Measurements from ENCODE around the gene TP53I13.

TP53I13 gene

DNA sequence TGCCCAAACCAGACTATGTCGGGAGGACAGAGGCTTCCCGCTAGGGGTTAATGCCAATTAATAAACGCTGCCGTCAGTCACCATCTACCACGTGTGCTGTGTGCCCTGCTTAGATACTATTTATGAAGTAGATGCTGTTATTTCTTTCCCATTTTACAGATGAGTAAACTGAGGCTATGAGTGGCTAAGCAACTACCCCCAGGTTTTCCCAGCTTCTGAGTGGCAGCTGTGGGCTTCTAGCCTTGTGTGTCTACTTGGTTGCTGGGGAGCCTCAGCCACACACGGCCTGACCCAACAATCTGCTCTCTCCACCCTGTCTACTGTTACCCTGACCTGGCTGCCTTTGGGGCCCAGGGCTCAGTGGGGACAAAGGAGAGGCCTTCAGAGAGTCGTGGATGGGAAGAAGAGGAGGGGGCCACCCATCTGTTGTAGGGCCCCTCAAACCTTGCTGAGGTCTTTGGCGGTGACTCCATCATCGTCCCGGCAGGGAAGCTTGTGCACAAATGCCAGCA is 13.8 kb downstream of the TP53I13 start:
- no peak for DNase-seq

- no peak for DNase-seq
These were observed 14.3 kb downstream of the TP53I13 start for GRCh38 chr17:29582772-29583171.

GRCh38 chr17:29583324-29584248 is 15.1 kb downstream of the TP53I13 start:
- DNase-seq, result no peak

DNA sequence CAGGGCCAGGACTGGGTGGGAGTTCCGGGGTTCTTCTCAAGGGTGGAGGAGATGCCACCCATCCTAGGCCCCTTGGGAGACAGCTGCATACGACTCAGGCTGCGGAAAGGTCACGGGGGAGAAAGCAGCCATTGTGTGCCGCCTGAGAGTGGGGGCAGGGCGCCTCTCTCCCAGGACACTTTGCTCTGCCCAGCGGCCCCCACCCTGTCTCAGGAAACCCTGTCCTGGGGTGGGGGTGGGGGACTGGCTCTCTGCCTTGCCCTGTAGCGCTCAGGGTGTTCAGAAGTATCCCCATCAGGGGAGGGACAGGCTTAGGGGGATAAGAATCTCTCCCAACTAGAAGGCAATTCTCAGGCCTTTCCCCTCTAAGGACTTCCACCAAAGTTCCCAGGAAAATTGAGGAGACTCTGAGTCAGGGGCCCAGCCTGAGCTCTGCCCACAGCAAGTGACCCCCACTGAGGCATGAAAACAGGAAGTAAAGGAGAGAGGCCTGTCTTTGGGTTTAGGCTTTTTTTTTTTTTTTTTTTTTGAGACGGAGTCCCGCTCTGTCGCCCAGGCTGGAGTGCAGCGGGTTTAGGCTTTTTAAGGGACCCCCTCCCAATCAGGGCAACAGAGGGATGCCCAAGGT is 16.1 kb downstream of the TP53I13 start:
- no peak for DNase-seq

DNA sequence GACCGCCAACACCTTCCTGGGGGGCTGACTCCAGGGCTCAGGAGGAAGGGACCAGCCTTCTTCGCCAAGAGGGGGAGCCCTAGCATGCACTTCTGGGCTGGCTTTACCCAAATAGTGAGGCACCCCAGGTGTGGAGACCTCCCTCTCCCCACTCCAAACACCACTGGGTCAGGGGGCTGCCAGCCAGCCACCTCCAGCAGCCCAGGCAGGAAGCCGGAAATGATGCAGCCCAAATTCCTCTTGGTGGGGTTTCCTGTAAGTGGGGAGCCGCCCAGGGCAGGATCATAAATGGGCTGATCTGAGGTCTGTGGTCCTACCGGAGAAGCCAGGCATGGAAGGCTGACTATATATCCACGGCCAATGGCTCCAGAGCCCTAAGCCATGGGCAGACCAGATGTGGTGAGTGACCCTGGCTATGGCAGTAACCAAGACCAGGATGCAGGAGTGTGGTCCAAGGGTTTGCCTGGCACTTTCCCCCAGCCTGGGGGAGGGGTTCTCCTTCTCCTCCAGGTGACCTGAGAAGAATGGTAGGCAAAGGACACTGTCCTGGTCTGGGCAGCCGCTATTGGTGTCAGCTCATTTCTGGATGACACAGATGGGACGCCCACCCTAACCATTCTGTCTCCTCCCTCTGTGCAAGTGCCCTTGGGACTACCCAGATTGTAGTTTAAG is 16.7 kb downstream of the TP53I13 start:
- no peak for DNase-seq

DNA sequence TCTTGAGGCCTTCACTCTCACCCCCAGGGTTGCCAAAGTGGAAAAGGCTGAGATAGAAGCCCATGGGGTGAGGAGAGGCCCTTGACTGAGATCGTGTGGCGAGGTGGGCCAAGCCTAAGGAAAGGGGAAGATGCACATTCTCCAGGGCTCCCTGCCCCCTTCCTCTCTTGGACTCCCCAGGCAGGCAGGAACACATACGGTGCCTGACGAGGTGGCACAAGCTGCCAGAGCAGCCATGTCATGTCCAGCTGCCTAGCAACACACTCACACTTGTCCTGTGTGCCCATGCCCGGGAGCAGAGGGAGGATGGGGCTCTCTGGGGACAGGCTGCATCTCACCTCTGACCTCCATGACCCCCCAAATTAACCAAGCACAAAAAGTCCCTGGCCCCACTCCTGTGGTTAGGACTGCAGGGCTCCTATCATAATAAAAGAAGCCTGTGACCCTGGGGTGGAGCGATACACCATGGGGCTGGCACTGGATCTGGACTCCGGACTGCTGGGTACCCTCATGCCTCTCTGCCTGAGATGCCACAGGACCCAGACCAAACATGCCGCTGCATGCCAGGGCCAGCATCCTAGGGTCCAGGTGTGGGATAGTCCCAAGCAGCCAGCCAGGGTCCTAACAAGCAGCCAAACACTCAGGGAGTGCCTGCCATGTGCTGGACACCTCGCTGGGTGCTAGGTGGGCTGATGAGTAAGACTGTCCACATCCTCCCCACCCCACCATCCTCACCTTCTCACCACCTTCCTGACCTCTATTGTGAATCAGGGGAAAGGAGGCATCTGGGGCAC is 18.4 kb downstream of the TP53I13 start:
- DNase-seq, result no peak

DNA sequence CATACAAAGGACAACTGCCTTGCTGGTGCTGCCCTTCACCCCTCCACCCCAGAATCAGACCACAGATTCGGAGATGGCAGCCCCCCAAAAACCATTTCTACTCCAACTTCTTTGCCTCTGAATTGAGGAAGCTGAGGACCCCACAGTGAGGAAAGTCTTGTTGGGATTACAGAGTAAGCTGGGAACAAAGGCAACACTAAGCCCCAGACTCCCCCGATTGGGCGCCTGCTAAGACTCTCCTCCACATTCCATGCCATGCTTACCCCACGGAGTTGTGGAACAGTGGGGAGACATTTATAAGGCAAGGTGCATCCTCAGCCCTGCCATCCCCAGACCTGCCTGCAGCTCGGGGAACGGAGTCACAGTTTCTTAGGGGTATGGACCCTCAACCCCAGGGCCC is 19.1 kb downstream of the TP53I13 start:
- DNase-seq, result no peak

DNA sequence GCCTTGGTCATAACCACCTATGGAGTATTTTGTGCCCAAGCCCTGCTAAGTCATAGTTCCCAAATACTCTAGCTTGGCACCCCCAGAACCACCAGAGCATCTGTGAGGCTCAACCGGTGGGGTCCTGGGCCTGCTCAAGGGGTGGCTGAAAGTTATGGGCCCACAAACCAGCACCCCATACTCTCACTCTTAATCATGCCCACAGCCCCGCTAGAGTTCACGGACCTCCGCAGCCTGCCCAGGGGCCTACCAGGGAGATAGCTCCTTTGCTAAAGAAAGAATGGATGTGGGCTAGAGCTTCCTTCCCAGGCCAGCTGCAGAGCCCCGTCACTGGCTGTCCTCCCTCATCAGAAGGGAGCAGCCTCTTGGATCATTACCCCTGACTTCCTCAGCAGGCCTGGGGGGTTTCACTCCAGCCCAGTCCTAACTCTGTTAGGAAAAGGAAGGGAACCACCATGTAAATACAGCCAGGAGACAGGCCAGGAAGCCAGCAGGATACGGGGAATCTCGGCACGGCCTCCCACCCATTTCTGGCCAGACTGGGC is 19.6 kb downstream of the TP53I13 start:
- DNase-seq, result no peak

DNA sequence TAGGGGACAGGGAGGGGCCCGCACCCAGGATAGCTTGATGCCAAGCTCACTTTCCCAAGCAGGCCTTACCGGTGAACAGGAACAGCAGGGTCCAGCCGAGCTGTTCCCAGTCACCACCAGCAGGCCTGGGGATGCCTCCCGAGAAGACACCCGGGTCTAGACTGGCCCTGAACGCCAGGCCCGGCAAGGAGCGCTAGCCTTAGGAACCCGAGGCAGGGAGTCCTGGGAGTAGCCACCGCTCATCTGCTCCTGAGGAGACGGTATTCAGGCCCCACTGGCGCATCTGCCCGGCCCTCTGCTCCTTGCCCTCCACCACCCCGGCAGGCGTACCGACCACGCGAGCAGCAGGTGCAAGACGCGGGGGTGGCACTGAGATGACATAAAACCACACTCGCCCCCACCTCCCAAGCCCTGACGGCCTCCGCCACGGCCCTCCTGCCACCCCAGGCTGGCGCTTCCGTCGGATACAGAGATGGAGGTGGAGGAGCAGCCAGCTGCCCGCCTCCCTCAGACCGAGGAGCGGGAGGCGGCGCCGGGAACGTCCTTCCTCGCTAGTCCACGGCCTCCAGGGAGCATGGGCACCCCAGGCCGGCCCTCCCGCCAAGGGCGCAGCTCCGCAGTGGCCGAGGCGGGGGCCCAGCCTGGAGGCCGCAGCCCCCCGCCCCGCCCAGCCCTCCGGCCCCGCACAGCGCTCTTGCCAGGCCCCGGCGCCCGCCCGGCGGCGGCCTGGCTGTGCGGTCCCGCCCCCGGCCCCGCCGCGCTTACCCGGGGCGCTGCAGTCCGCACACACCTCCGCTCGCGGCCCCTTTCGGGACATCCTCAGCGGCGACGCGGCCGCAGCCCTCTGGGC is 20.3 kb downstream of the TP53I13 start:
- no peak for DNase-seq

DNA sequence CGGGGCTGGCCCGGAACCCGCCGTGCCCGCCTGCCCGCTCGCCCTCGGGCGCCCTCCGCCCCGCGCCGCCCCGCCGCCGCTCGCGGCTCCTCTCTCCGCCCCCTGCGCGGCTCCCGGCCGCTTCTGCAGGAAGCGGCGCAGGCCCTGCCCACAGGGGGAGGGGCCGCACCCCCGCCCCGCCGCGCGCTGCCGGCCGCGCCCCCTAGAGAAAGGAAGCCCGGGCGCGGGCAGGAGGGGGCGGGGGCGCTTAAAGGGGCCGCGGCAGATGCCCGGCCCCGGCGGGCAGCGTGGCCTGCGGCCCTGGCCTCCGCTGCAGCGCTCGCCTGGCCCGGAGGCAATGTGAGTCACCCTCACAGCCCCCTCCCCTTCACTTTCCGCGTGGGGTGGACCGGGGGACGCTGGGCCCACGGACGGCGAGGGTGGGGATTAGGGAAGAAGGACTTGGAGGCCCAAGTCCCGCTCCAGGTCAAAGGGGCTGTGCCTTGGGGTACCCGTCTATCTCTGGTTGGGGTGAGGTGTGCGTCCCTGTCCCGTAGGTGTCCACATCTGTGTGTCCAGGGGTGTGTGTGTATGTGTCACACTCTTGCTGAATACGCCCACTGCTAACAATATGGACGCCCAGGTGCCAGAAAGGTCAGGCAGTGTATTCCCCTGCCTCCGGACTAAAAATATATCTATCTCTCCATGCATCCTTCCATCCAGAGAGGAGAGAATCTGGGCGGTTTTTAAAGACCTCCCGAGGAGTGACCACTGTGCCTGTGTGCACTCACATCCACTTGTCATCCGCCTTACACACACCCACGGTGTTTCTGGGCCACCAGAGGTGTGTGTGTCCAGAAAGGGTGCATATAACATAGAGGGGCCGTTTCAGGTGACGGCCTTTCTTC is 21.3 kb downstream of the TP53I13 start, which contains the start of gene GIT1:
Gene GIT1 (minus strand): TSS at position 125 of the 887 bp plus-strand sequence. CDS start 270 bp downstream, outside the sequence.
- peak; percentile 39 for DNase-seq

DNA sequence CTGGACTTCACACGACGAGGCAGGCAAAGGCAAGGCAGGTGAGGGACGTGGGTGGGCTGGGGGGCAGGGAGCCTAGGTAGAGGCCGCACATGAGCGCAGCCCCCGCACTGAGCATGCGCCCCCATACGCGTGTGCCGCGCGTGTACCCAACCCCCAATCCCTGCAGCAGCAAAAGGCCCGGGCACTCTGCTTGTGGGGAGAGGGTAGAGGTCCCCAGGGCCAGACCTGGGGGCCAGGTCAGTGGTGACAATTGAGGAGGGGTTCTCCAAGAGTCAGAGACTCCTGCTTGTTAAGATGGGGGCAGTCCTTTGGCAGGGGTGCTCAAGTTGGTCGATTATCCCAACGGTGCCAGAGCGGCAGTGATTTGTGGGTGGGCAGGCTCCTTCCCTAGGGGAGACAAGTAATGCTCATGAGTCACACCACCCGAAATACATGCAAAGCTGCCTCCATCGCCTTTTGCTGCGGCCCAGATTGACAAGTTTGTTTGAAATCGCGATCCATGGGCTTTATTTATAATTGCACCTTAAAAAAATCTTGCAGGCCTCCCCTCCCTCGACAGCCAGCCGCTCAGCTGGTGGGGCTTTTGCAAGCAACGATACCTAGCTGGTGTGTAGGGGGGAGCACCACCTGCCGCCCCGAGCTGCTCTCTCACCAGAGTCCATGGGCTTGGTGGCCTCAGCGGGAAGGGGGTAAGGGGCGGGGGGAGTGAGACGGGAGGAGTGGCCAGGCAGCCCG is 22.1 kb downstream of the TP53I13 start:
- peak; percentile 19 for DNase-seq

DNA sequence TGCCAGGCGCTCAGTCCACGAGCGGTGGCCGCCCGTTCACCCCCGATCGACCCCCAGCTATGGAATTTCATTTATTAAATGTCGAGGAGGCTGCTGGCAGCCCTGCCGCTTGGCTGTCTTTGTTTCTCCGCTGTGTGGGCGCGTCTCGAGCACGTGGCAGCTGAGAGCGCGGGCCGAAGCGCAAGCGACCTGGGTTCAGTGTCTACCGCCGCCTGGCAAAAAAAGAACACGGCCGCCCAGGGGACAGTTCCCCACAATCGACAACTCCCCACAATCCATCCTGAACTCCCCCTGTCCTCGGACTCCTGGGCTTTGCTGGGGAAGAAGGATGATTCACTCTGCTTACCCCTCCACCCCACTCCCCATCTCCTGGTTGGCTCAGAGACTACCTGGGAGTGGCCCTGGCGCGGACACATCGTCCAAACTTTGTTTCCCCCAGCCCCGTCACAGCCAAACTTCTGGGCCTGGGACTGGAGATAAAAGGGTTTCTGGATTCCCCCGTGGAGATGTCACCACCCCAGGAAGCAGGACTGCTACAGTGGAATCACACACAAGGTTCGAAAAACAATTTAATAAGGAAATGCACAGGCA is 22.7 kb downstream of the TP53I13 start:
- DNase-seq, result no peak

DNA sequence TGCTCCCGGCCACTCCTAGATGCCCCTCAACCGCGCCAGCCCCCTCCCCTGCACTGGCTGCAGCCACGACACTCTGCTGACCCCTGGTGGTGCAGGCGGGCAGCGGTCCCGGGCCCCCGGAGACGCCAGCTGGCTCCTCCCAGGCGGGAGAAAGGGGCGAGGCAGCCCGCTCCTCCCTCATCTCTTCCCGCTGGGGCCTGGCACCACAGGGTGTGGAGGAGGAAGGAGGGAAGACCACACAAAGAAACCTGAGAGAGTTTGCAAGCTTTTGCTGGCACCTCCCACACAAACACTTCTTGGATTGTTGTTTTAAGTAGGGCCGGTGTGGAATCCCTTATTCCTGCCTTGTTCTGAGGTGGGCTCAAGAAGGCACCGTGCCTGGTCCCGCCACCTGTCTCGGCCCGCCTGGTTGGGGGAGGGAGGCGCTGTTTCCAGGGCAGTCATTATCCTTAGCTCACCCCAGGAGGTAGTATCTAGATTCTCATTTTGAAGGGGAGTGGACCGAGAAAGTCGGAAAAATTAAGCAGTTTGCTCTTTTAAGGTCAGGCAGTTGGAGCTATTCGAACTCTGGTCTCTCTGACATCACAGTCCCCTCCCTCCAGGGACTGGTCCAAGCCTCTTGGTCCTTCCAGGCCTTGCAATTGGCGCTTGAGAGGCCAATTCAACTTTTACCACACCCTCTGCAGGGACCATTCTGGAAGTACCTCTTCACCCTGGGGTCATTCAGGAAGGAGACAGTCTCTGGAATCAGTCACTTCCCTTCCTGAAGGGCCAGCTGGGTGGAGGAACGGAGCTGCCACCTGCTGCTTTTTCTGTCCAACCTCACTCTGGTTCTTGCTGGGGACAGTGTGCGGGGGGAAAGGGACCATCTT is 23.5 kb downstream of the TP53I13 start:
- DNase-seq, result peak; percentile 78

DNA sequence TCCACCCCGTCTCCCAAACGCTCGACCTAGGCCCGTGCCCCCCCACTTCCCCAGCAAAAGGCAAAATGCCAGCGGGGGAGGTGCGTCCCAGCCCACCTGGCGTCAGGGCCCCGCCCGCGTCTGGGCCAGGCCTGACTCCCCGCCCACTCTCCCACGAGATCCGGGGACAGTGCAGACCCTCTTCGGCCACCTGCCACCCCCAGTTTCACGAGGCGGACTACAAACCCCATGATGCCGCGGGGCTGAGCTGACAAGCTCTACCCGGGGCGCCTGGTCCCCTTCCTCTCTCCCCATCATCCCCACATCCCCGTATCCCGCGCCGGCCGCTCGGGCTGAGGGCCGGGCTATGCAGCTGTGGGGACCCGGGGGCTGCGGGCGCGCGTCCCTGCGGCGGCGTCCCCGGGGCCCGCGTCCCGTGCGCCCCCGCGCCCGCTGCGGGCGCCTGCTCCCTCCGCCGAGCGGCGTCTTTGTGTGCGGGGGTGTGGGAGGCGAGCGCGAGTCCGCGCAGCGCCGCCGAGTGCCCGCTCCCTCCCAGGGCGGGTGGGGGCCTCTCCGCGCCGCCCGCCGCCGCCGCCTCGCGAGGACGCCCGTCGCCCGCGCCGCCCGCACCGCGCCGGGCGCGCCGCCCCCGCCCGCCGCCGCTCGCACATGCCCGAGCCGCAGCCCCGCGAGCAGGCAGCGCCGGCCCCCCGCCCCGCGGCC is 24.5 kb downstream of the TP53I13 start, which contains the start of gene ANKRD13B:
Gene ANKRD13B (plus strand): TSS at position 283 of the 702 bp plus-strand sequence. CDS start 490 bp downstream, outside the sequence.
- DNase-seq, result no peak

GRCh38 chr17:29593591-29594518 is 25.4 kb downstream of the TP53I13 start:
- no peak for DNase-seq

DNA sequence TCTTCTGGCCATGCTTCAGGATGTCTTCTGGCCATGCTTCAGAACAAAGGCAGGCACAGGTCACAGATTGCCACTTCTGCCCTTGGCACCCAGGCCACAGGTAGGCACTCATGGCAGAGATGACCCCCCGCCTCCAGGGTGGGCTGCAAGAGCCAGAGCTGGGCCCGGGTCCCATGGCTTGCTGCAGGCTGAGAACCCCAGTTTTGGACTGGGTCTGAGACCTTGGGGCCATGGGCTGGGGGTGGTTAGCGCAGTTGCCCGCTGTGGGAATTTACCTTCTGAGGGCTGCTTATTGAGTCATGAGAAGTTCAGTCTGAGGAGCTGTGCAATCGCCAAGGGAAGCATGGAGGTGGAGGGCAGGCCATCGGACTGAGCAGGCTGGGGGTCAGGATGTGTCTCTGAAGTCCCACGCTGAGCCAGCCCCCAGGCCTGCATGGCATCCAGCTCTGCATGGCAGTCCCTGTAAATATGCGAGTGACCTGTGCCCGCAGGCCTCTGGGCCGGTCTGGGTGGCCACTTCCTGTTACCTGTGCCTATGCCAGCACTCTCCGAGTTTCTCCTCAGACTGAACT is 26.1 kb downstream of the TP53I13 start:
- DNase-seq, result no peak

All from NCI-H2227 treated with DMSO at 0.1 percent for 48 hours (cell line).